Measurements from ENCODE around the gene POTEJ.
"Not testable (repeated sequence)": the region's sequence is repeated elsewhere in the genome, so short reads cannot be mapped to it uniquely, and the experiment has no call there.

POTEJ gene

GRCh38 chr2:130611140-130611539 is at the start of gene POTEJ:
TSS of gene POTEJ (plus strand) at chr2:130611440. CDS start at chr2:130611533, 93 bp downstream.
- H3K9me3 ChIP-seq (ENCODE audit: low read length); H3K27me3 ChIP-seq (ENCODE audit: insufficient read depth, low read length); H3K36me3 ChIP-seq (ENCODE audit: insufficient read depth, low read length); H3K4me3 ChIP-seq (ENCODE audit: low read length); H3K4me1 ChIP-seq (ENCODE audit: insufficient read depth, low read length); H2AFZ ChIP-seq (ENCODE audit: low read depth, low read length): not testable (repeated sequence)

- not testable (repeated sequence) for H3K4me1 ChIP-seq (ENCODE audit: insufficient read depth, low read length); H3K4me3 ChIP-seq (ENCODE audit: low read length); H3K27me3 ChIP-seq (ENCODE audit: insufficient read depth, low read length); H3K36me3 ChIP-seq (ENCODE audit: insufficient read depth, low read length); H3K9me3 ChIP-seq (ENCODE audit: low read length); H2AFZ ChIP-seq (ENCODE audit: low read depth, low read length)
Observed at GRCh38 chr2:130566165-130566564, 45.1 kb upstream of the POTEJ start.

GRCh38 chr2:130571929-130572328 is 39.3 kb upstream of the POTEJ start:
- not testable (repeated sequence) for H3K4me1 ChIP-seq (ENCODE audit: insufficient read depth, low read length); H3K36me3 ChIP-seq (ENCODE audit: insufficient read depth, low read length); H3K4me3 ChIP-seq (ENCODE audit: low read length); H3K27me3 ChIP-seq (ENCODE audit: insufficient read depth, low read length); H3K9me3 ChIP-seq (ENCODE audit: low read length); H2AFZ ChIP-seq (ENCODE audit: low read depth, low read length)

GRCh38 chr2:130574230-130574629 is 37.0 kb upstream of the POTEJ start:
- H3K4me3 ChIP-seq (ENCODE audit: low read length); H3K9me3 ChIP-seq (ENCODE audit: low read length); H3K27me3 ChIP-seq (ENCODE audit: insufficient read depth, low read length); H3K4me1 ChIP-seq (ENCODE audit: insufficient read depth, low read length); H3K36me3 ChIP-seq (ENCODE audit: insufficient read depth, low read length); H2AFZ ChIP-seq (ENCODE audit: low read depth, low read length): not testable (repeated sequence)

GRCh38 chr2:130576209-130576784 is 34.9 kb upstream of the POTEJ start:
- H2AFZ ChIP-seq (ENCODE audit: low read depth, low read length); H3K4me3 ChIP-seq (ENCODE audit: low read length); H3K9me3 ChIP-seq (ENCODE audit: low read length); H3K27me3 ChIP-seq (ENCODE audit: insufficient read depth, low read length); H3K36me3 ChIP-seq (ENCODE audit: insufficient read depth, low read length); H3K4me1 ChIP-seq (ENCODE audit: insufficient read depth, low read length): not testable (repeated sequence)

- H3K9me3 ChIP-seq (ENCODE audit: low read length); H3K4me1 ChIP-seq (ENCODE audit: insufficient read depth, low read length); H3K36me3 ChIP-seq (ENCODE audit: insufficient read depth, low read length); H3K4me3 ChIP-seq (ENCODE audit: low read length); H2AFZ ChIP-seq (ENCODE audit: low read depth, low read length); H3K27me3 ChIP-seq (ENCODE audit: insufficient read depth, low read length): not testable (repeated sequence)
Observed at GRCh38 chr2:130577559-130577958, 33.7 kb upstream of the POTEJ start.

GRCh38 chr2:130579121-130579520 is 32.1 kb upstream of the POTEJ start:
- not testable (repeated sequence) for H3K36me3 ChIP-seq (ENCODE audit: insufficient read depth, low read length); H2AFZ ChIP-seq (ENCODE audit: low read depth, low read length); H3K4me3 ChIP-seq (ENCODE audit: low read length); H3K27me3 ChIP-seq (ENCODE audit: insufficient read depth, low read length); H3K4me1 ChIP-seq (ENCODE audit: insufficient read depth, low read length); H3K9me3 ChIP-seq (ENCODE audit: low read length)

- H2AFZ ChIP-seq (ENCODE audit: low read depth, low read length); H3K36me3 ChIP-seq (ENCODE audit: insufficient read depth, low read length); H3K9me3 ChIP-seq (ENCODE audit: low read length); H3K4me3 ChIP-seq (ENCODE audit: low read length); H3K4me1 ChIP-seq (ENCODE audit: insufficient read depth, low read length); H3K27me3 ChIP-seq (ENCODE audit: insufficient read depth, low read length): not testable (repeated sequence)
Observed at GRCh38 chr2:130581491-130581890, 29.7 kb upstream of the POTEJ start.

GRCh38 chr2:130582970-130583369 is 28.3 kb upstream of the POTEJ start:
- H3K27me3 ChIP-seq (ENCODE audit: insufficient read depth, low read length); H3K4me1 ChIP-seq (ENCODE audit: insufficient read depth, low read length); H3K36me3 ChIP-seq (ENCODE audit: insufficient read depth, low read length); H3K4me3 ChIP-seq (ENCODE audit: low read length); H2AFZ ChIP-seq (ENCODE audit: low read depth, low read length); H3K9me3 ChIP-seq (ENCODE audit: low read length): not testable (repeated sequence)

GRCh38 chr2:130583582-130583981 is 27.7 kb upstream of the POTEJ start:
- H3K27me3 ChIP-seq (ENCODE audit: insufficient read depth, low read length); H2AFZ ChIP-seq (ENCODE audit: low read depth, low read length); H3K36me3 ChIP-seq (ENCODE audit: insufficient read depth, low read length); H3K4me1 ChIP-seq (ENCODE audit: insufficient read depth, low read length); H3K9me3 ChIP-seq (ENCODE audit: low read length); H3K4me3 ChIP-seq (ENCODE audit: low read length): not testable (repeated sequence)

- not testable (repeated sequence) for H3K27me3 ChIP-seq (ENCODE audit: insufficient read depth, low read length); H3K4me3 ChIP-seq (ENCODE audit: low read length); H3K9me3 ChIP-seq (ENCODE audit: low read length); H2AFZ ChIP-seq (ENCODE audit: low read depth, low read length); H3K36me3 ChIP-seq (ENCODE audit: insufficient read depth, low read length); H3K4me1 ChIP-seq (ENCODE audit: insufficient read depth, low read length)
Observed at GRCh38 chr2:130584726-130585125, 26.5 kb upstream of the POTEJ start.

- H2AFZ ChIP-seq (ENCODE audit: low read depth, low read length); H3K36me3 ChIP-seq (ENCODE audit: insufficient read depth, low read length); H3K27me3 ChIP-seq (ENCODE audit: insufficient read depth, low read length); H3K4me3 ChIP-seq (ENCODE audit: low read length); H3K4me1 ChIP-seq (ENCODE audit: insufficient read depth, low read length); H3K9me3 ChIP-seq (ENCODE audit: low read length): not testable (repeated sequence)
Observed at GRCh38 chr2:130588688-130589458, 22.4 kb upstream of the POTEJ start.

- H2AFZ ChIP-seq (ENCODE audit: low read depth, low read length); H3K4me1 ChIP-seq (ENCODE audit: insufficient read depth, low read length); H3K27me3 ChIP-seq (ENCODE audit: insufficient read depth, low read length); H3K9me3 ChIP-seq (ENCODE audit: low read length); H3K36me3 ChIP-seq (ENCODE audit: insufficient read depth, low read length); H3K4me3 ChIP-seq (ENCODE audit: low read length): not testable (repeated sequence)
Observed at GRCh38 chr2:130590170-130590841, 20.9 kb upstream of the POTEJ start.
